BJ (cell line): ENCODE data around the gene ANKRD23. TPM values are rescaled to one million over a fixed set of nuclear protein-coding genes. Genes with fewer than 3 reads are reported as not detected.

Experiments used
- CTCF ChIA-PET: fragments of 350-600 bp; formaldehyde crosslinking; extraction: SDS; loops from one replicate; lab custom pipeline; 2021; ENCODE audit warnings: antibody characterized with exemption, inconsistent platforms; lab: Yijun Ruan, JAX
- POLR2A ChIA-PET: fragments of 300-600 bp; sonication (Branson Sonifier 250); formaldehyde crosslinking; extraction: SDS; loops from one replicate; lab custom pipeline; 2021; ENCODE audit warnings: antibody characterized with exemption; lab: Charles Lee
- DNase-seq: peaks from one replicate; pipeline ENCODE4 v3.0.0-alpha.2; 2011; ENCODE audit warnings: low read depth
- H3K27me3 ChIP-seq: 2 replicates; pipeline ENCODE4 v1.6.0; 2011; ENCODE audit warnings: low read length; ENCODE audit not compliant: control insufficient read depth, insufficient read depth
- H3K36me3 ChIP-seq: 2 replicates; pipeline ENCODE4 v1.5.1; 2011; ENCODE audit warnings: low read length; ENCODE audit not compliant: control insufficient read depth, insufficient read depth
- H3K4me3 ChIP-seq: 2 replicates; pipeline ENCODE4 v1.5.1; 2011; ENCODE audit warnings: low read depth, mild to moderate bottlenecking, control low read depth, low read length
- polyA plus RNA-seq: library from polyadenylated mRNA; depleted of rRNA; stranded (reverse); fragments of >200 nt; gene quantifications from 2 replicates; pipeline ENCODE4 v1.2.3, GENCODE V29; 2011
- TF ChIP-seq, protein P1 (sequence below): IDR thresholded peaks from 2 replicates; pipeline ENCODE4 v1.5.1; 2011; ENCODE audit warnings: low read depth, mild to moderate bottlenecking, control low read depth, inconsistent platforms, low read length, moderate library complexity; ENCODE audit not compliant: insufficient read depth

The ANKRD23 gene
- polyA plus RNA-seq, 1 experiment = 1.4 TPM

DNA sequence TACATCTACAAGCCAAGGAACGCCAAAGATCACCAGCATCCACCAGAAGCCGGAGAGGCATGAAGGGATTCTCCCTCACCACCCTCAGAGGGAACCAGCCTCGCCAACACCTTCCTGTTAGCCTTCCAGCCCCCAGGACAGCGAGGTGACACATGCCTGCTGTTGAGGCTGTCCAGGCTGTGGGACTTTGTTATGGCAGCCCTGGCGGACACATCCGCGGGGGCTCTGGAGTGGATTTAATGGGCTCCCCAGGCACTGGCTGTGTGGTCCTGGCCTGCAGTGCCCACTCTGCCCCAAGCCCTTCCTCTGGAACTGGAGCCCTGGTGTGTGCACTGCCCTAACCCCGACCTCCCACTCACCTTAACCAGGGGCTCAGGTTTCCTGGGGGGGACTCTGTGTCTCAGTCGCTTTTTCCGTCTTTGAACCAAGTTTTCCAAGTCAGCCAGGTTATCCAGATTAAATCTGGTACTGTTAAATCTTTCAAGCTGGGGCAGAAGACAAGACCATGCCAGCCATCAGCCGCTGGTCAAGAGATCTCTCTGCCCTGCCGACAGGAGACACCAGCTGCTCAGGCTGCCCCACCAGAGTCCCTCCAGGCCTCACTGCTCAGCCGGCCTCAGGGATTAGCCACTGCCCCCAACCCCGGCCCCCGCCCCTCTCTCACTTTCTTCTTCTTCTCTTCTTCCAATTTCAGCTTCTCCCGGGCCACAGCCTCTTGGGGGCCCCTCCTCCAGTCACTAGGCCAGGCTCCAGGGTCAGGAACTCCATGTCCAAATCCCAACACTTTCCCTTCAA lies 1.9 kb downstream of the ANKRD23 start:
- CTCF ChIA-PET = interaction anchor here (1.5 to 1.9 kb wide), 2 partner anchors 16 to 109 kb away, joined by 6 to 15 read pairs; partner anchors contain the start of gene ANKRD39
- no peak overlapping the region for H3K4me3 ChIP-seq
- H3K36me3 ChIP-seq = no peaks in the 10 kb centered on the region; the same call in 1 of the 2 replicates
- TF ChIP-seq, protein P1, sequence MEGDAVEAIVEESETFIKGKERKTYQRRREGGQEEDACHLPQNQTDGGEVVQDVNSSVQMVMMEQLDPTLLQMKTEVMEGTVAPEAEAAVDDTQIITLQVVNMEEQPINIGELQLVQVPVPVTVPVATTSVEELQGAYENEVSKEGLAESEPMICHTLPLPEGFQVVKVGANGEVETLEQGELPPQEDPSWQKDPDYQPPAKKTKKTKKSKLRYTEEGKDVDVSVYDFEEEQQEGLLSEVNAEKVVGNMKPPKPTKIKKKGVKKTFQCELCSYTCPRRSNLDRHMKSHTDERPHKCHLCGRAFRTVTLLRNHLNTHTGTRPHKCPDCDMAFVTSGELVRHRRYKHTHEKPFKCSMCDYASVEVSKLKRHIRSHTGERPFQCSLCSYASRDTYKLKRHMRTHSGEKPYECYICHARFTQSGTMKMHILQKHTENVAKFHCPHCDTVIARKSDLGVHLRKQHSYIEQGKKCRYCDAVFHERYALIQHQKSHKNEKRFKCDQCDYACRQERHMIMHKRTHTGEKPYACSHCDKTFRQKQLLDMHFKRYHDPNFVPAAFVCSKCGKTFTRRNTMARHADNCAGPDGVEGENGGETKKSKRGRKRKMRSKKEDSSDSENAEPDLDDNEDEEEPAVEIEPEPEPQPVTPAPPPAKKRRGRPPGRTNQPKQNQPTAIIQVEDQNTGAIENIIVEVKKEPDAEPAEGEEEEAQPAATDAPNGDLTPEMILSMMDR = no peak
- POLR2A ChIA-PET = no interaction called here
- DNase-seq = no peak
- H3K27me3 ChIP-seq = no peaks in the 10 kb centered on the region

DNA sequence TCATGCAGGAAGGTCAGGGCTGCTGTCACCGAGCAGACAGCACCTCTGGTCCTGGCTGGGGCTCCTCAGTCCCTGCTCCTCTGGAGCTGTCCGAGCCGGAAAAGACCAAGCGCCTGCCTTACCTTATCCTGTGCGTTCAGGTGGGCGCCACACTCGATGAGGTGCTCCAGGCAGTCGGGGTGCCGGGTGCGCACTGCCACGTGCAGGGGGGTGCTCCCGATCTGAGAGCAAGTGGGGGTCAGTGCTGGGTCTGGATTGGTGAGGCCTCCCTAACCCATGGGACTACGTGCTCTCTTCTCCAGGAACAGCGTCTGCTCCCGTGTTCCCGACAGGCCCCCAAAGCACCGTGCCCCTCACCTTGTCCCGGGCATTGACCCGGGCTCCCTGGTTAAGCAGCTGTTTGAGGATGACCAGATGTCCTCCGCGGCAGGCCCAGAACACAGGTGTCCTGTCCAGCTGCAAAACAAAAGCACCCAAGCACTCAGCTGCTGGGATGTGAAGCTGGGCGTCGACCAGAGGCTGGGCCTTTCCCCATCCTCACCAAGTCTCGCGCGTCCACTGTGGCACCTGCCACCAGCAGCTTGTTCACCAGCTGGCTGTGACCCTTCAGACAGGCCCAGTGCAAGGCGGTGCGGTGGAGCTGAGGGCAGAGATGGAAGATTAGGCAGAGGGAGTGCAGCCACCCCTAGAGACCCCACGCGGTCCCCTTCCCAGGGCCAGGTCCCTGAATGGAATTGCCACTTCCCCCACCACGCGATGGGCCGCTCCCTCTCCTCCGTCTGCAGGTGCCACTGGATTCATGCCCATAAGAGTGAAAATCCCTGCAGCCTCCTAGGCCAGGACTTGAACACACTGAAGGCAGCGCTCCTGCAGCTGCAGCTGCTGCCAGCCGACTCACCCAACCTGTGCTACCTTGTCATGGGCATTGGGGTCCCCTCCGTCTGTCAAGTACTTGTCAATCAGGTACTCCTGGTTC lies 3.7 kb downstream of the ANKRD23 start:
- DNase-seq = no peak
- H3K4me3 ChIP-seq = no peak overlapping the region
- TF ChIP-seq, protein P1 = no peak
- H3K36me3 ChIP-seq = no peaks in the 10 kb centered on the region; the same call in 1 of the 2 replicates
- no peaks in the 10 kb centered on the region for H3K27me3 ChIP-seq
- ChIA-PET POLR2A (no interaction called here), CTCF (interaction anchor here (1.1 to 2.4 kb wide), 3 partner anchors 18 to 111 kb away, joined by 3 to 7 read pairs (median 5); partner anchors contain the start of genes ANKRD39 and CNNM3)

DNA sequence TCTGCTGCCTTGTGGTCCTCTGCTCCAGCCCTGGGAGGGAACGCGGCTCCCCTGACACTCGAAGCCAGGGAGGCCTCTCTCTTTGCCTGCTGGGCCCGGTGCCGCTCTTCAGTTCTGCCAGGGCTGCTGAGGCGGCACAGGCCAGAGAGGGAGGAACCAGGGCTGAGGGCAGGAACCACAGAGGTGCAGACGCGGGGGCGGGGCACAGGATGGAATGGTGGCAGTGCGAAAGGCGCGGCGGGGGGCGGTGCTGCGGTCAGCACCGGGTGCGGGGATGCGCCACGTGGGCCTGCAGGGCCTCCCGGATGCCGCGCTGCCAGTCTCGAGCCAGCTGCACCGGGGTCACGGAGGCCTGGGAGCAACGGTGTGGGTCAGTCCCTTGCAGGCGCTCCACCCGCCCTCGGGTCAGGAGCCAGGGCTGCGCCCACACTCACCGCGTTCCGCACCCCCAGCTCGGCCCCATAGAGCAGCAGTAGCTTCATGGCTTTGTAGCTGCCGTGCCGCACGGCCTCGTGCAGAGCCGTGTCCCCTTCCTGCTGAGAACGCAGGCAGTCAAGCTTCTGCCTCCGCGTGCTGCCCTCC lies 4.4 kb downstream of the ANKRD23 start:
- TF ChIP-seq, protein P1 = no peak
- ChIA-PET CTCF (interaction anchor here (1.1 to 2.4 kb wide), 3 partner anchors 19 to 112 kb away, joined by 3 to 7 read pairs (median 5); partner anchors contain the start of genes ANKRD39 and CNNM3), POLR2A (no interaction called here)
- H3K36me3 ChIP-seq = no peaks in the 10 kb centered on the region; the same call in 1 of the 2 replicates
- DNase-seq = no peak
- H3K27me3 ChIP-seq = no peaks in the 10 kb centered on the region
- H3K4me3 ChIP-seq = no peak overlapping the region

DNA sequence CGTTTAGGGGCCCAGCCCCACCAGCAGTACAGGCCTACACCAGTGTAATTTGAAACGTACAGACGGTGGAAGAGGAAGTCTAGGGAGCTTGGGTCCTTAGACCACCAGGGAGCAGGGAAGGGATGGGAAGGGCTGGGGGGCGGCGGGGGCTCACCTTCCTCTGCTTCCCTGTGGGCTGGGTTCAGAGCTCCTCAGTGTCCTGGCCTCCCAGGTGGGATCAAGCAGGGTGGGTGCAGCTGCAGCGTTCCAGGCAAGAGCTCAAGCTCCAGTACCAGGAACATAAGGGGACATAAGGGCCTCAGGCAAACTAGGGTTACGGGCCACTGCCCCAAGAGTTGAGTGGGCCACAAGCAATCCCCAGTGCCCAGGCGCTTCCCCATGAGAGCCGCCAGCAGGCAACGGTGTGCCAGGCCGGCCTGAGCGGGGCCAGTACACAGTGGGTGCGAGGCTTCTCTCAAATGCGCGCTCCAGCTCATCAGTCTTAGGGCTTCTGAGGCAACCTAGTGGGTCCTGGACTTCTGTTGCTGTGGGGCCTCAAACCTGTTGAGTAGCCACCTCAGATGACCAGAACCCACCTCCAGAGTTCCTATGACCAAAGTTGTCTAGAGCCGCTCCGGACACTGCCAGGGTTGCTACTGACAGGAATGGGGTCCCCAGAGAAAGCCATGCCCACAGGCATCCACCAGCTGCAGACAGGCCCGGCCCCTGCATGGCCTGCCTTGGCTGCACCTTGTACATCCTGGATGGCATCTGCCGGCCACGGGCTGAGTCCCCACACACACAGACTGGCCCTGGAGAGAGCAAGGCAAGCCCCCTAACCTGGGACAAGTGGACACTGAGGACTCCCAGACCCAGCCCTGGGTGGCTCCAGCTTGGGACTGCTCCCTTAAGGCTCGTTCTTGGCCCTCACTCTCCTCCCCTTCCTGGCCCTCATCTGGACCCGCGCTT lies 5.2 kb downstream of the ANKRD23 start:
- ChIA-PET POLR2A (no interaction called here), CTCF (interaction anchor here (0.8 to 2.4 kb wide), 4 partner anchors 19 to 113 kb away, joined by 3 to 7 read pairs (median 4); partner anchors contain the start of genes ANKRD39 and CNNM3)
- H3K4me3 ChIP-seq = no peak overlapping the region
- DNase-seq = no peak
- H3K36me3 ChIP-seq = no peaks in the 10 kb centered on the region; the same call in 1 of the 2 replicates
- H3K27me3 ChIP-seq = no peaks in the 10 kb centered on the region
- TF ChIP-seq, protein P1 = no peak
